ENCODE results near the gene PRR35.

PRR35 gene

GRCh38 chr16:560204-560700, at the start of gene PRR35:
PRR35 (plus strand) TSS chr16:560394; CDS start chr16:563295, 2,901 bp downstream.
- no peak for DNase-seq (ENCODE audit: low read depth)

DNA sequence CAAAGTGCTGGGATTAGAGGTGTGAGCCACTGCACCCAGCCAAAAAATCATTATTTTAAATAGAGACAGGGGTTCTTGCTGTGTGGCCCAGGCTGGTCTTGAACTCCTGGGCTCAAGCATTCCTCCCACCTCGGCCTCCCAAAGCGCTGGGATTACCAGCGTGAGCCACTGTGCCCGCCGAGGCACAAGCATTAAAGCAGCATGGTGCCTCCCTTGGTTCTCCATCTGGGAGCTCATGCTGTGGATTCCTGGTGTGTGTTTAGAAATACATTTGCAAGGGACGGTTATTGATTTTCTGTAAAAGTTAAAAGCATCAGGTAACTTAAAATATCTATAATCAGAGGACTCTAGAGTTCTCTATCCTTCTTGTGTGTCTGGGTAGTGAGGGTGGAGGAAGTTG, 47.4 kb upstream of the PRR35 start:
- no peak for DNase-seq (ENCODE audit: low read depth)

- DNase-seq (ENCODE audit: low read depth): no peak
Observed at GRCh38 chr16:513950-514349, 46.2 kb upstream of the PRR35 start.

DNA sequence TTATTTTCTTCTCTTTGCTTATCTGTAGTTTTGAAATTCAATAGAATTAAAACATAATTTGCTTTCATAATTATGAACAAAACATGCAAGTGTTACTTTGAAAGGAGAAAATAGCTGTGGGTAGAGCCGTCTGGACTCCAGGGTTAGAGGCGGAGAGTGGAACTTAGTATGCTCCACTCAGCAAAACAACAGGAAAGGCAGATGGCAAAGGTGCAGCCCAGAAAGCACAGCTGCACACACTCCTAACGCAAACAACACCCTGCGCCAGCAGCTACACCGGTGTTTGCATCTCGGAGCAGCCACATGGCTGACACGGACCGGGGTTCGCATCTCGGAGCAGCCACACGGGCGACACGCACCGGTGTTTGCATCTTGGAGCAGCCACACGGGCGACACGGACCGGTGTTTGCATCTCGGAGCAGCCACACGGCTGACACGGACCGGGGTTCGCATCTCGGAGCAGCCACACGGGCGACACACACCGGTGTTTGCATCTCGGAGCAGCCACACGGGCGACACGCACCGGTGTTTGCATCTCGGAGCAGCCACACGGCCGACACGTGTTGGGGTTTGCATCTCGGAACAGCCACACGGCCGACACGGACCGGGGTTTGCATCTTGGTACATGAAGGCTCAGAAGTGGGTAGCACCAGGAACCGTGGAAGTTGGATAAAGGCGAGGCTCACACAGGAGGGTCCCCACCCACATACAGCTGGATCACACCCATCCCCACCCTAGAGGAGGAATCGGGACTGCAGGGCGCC, 44.8 kb upstream of the PRR35 start:
- DNase-seq (ENCODE audit: low read depth): no peak

DNA sequence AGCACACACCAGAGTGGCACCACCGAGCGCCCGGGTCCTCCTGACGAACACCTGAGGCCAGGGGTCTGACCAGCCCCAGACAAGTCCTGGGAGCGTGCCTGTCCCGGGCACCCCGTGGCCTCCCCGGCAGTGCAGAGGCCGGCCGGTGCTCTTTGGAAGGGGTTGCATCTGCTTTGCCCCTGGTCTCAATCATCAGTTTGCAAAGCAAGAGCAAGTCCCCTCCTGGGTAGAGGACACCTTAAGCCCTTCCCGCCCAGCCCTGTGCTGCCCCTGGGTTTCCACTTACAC, 44.3 kb upstream of the PRR35 start:
- no peak for DNase-seq (ENCODE audit: low read depth)

- DNase-seq (ENCODE audit: low read depth): no peak
Observed at GRCh38 chr16:516301-516700, 43.9 kb upstream of the PRR35 start.

- no peak for DNase-seq (ENCODE audit: low read depth)
Observed at GRCh38 chr16:518858-519257, 41.3 kb upstream of the PRR35 start.

DNA sequence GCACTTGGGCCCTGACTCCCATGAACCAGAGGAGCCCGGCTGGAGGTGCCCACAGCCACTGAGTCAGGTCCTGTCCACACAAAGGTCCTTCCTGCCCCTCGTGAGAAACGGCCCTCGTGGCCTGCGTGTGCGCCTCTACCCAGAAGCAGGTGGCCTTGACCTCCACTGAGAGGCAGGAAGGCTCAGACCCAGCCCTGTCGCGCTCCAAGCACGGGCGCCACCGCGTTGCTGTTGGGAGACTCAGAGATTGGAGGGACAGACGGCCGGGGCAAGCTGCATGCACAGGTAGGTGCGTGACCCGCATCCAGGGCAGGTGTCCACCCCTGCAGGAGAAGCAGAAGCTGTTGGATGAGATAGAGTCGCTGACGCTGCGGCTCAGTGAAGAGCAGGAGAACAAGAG, 40.8 kb upstream of the PRR35 start:
- DNase-seq (ENCODE audit: low read depth): no peak

- no peak for DNase-seq (ENCODE audit: low read depth)
Observed at GRCh38 chr16:519841-520687, 40.1 kb upstream of the PRR35 start.

DNA sequence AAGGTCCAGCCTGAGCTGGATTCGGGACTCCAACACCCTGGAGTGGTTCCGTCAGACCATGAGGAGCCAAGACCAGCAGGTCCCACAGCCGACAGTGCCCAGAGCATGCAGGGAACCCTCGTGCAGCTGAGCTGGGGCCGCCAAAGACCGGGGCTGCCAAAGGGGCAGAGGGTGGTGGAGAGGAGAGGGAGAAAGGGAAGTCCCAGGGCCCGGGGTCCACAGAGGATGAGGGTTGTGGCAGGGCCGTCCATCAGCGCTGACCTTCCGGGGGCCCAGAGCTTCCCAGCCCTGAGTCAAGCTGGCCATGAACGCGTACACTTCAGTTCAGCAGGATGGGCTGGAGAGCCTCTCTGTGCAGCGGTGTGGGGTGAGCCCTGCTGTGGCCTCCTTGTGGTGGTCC, 39.3 kb upstream of the PRR35 start:
- no peak for DNase-seq (ENCODE audit: low read depth)

DNA sequence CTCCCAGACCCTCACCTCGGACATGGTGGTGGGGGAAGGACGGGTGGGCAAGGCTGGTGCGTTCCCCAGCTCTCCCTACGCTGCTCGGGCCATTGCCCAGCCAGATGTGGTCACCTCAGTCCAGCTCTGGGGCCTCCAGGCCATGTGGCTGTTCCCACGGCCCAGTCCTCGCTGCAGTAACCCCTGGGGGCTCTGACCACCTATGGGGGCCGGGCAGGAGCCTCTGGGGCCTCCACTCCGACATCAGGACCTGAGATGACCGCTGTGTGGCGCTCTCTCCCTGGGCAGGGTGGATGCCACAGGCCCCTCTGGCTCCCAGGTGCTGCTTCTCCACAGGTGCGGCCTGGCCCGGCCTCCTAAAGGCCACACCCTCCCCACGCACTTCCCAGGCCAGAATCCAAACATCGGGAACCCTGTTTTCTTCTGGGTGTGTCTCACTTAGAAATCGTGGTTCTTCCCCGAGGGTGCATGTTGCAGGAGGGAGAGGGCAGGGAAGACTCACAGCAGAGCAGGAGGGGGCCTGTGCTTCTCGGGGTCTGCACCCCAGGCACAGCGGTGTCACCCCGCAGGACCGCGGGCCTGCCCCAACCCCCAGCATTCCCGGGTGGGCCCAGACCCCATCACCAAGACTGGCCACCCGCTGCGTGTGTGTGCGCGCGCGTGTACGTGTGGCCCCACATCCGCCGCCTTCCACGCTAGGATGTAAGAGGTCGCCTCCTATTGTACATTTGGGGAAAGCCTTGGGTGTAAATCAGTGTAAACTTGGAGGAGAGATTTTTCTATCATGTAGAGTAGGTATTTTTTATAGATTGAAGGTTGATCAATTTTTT, 38.6 kb upstream of the PRR35 start:
- DNase-seq (ENCODE audit: low read depth): no peak

DNA sequence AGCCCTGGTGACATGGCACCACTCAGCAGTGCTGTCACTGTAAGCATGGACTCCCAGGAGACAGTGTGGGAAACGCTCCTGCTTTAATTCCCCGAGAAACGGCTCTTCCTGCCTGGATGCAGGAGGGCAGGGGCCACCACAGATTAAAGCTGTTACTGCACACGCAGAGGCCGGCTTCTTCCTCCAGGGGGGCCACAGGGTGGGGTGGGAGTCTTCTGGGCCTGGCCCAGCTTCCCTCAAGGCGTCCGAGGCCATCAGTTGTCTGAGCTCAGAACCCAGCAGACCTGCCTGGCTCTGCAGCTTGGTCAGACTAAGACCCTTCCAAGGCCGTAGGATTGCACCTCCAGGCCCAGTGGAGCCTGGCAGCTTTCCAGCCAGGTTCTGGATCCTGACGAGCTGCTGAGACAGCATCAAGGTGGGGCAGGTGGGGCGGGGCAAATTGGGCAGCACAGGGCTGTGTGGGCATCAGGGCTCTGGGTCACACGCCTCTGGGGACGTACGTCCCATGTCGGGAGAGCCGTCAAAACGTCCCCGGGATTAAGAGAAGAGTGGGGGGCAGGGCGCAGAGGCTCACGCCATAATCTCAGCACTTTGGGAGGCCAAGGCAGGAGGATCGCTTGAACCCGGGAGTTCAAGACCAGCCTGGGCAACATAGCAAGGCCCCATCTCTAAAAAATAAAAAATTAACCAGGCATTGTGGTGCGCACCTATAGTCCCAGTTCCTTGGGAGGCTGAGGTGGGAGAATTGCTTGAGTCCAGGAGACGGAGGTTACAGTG, 37.7 kb upstream of the PRR35 start:
- DNase-seq (ENCODE audit: low read depth): no peak

GRCh38 chr16:523097-523741, 37.0 kb upstream of the PRR35 start:
- DNase-seq (ENCODE audit: low read depth): no peak

DNA sequence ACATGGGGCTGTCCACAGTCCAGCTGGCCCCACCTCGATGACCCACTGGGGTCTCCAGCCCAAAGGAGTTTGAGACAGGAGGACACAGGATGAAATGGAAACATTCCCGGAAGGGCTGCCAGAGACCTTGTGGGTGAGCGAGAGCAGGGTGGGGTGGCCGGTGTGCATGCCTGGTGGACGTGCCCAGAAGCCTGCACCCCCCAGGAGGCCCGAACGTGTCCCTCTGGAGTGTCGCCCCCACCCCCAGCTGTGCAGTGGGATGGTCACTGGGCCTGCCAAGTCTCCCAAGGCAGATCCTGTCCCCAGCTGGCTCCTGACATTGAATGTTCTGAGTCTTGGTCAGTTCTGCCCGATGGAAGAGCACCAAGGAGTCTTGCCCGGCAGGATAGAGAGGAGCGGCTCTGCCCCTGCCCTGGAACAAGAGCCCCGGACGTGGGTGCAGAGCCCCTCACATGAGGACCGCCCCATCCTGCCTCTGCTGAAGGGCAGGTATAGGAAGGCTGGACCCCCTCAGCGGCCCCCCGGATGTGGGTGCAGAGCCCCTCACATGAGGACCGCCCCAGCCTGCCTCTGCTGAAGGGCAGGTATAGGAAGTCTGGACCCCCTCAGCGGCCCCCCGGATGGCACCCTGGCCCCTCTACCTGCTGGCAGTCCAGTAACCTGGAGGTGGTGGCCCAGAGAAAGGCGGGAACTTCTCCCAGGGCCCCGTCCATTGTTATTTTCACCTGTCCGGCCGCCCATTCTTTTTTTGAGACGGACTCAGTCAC, 35.7 kb upstream of the PRR35 start:
- no peak for DNase-seq (ENCODE audit: low read depth)

- no peak for DNase-seq (ENCODE audit: low read depth)
Observed at GRCh38 chr16:525123-525519, 35.1 kb upstream of the PRR35 start.

DNA sequence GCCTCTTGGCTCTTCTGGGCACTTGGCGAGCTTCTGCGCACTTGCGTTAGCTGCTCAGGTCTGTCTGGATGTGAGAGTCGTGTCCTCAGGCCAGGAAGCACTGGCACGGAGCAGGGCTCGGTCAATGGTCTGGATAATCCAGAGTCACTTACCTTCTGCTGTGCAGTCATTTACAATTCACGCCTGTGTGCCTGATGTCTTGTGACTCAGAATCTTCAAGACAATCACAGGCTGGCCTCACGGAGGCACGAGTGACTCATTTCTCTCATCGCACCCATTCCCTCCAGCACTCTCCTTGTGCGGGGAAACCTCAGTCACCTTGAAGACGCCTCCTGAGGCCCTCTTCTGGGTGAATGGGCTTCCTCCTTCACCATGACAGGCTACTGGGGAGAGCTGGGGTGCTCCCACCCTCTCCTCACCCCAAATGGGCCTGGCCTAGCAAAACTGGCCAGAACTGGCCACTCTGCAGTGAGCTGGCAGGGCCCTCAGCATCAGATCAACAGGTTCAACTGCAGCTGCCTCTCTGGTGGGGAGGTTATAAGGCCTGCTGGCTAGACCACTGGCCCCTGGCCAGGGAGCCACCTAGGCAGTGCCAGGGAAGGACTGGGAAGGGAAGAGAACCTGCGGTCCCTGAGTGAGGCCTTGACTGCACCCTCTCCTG, 34.5 kb upstream of the PRR35 start:
- peak; percentile 58 for DNase-seq (ENCODE audit: low read depth)

DNA sequence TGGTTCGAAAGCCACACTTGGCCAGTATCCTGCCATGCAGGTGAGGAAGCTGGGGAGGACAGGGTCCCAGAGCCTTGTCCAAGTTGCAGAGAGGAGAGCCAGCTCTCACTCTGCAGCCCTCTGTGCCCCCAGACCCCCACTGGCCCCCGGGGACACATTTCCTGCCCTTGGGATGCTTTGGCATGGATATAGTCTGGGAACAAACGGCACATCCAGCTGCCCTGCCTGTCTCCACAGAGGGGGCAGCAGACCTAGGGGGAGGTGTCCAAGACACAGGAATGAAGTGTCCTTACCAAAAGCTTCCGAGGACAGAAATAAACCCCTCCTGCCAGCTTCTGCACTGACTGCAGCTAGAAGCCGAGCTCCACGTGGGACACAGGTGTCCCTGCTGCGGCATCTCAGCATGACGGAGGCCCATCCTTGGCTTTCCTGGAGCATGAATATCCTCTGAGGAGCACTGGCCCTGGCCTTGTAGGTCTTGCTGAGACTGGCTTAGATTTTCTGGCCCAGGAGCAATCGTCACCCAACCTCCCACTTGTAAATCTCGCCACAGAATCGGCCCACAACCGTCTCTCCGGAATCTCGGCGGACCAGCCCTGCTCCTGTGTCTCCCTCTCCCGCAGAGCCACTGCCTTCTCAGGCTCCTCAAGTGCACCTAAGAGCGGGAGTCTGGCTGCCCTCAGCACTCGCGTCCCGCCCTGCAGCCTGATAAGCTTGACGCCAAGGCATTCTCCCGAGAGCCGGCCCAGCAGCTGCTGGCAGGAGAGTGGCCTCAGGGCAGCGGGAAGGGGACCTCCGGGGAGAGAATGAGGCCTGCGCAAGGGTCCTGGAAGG, 33.8 kb upstream of the PRR35 start:
- DNase-seq (ENCODE audit: low read depth): no peak

DNA sequence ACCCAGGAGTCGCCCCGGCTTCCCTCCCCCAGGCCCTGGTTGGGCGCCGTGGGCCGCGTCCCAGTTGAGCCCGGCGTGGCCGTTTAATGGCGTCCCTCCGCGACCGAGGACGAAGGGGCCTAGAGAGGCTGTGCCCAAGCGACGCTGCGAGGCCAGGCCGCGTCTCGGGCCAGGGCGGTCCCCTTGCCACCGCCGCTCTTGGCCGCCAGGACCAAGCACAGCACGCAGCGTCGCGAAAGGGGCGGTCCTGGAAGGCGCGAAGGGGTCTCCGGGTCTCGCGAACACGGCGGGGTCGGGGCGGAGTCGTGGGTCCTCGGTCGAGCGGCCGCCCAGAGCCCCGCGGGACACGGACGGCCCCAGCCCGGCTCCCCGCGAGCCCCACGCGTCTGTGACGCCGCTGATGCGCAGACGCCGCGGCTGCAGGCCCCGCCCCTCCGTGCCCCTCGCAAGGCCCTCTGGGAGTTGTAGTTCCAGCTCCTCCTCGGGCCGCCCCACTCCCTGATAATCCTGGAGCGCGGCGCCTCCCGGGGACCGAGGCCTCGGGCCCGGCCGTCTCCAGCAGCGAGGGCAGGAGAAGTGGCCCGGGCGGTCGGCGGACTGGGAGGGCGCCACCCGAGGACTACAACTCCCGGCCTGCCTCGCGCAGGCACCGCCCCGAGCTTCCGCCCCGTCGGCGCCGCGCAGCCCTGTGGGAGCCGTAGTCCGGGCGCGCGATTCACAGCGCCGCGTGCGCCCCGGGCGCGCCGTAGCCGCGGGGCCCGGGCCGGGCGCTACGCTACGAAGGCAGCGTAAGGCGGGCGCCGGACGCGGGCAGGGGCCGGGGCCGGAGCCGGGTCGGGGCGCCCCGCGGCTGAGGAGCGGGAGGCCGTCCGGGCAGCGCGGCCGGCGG, 32.9 kb upstream of the PRR35 start, which contains the start of gene CAPN15:
TSS of gene CAPN15 (plus strand) at position 698 of the 889 bp plus-strand sequence. CDS start 19,127 bp downstream, outside the sequence.
- DNase-seq (ENCODE audit: low read depth): peak; percentile 75

Measured in activated gamma-delta T cell treated with anti-CD3 and anti-CD28 coated beads, Interleukin-2, amount 50 U/mL, for 16 hours (primary cell).